ENCODE measurements around the gene RNF208. TPM values are rescaled to one million over a fixed set of nuclear protein-coding genes. Genes with fewer than 3 reads are reported as not detected.
"Not testable (repeated sequence)": the region's sequence is repeated elsewhere in the genome, so short reads cannot be mapped to it uniquely, and the experiment has no call there.

The RNF208 gene
- total and polyA plus RNA-seq, 2 donors (not counting 1 experiment from before 2014, with no cell fraction given): 1.1 to 1.4 TPM

DNA sequence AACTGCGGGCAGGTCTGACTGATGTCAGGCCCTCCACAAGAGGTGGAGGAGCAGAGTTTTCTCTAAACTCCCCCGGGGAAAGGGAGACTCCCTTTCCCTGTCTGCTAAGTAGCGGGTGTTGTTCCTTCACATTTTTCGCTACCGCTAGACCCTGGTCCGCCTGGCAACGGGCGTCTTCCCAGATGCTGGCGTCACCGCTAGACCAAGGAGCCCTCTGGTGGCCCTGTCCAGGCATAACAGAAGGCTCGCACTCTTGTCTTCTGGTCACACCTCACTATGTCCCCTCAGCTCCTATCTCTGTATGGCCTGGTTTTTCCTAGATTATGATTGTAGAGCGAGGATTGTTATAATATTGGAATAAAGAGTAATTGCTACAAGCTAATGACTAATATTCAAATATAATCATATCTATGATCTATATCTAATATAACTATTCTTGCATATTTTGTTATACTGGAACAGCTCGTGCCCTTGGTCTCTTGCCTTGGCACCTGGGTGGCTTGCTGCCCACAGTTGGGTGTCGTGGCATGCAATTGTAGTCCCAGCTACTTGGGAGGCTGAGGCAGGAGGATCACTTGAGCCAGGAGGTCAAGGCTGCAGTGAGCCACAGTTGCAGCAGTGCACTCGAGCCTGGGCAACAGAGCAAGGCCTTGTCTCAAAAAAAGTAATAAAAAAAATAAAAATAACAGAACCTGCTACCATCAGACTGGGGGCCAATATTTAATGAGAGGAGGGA is 40.3 kb upstream of the RNF208 start:
- H3K4me2 ChIP-seq (replicated peaks; ENCODE audit: low read depth, low read length, poor library complexity, severe bottlenecking); H3K9me3 Mint-ChIP-seq (ENCODE audit: insufficient read depth); H3K9ac ChIP-seq (ENCODE audit: low read length); ATAC-seq (ENCODE audit: low read depth); H3K27me3 ChIP-seq (replicated peaks in 1 of 4; ENCODE audit: control extremely low read depth in 1 of 4, control insufficient read depth in 3 of 4, insufficient read depth in 4 of 4, low read length in 3 of 4); H3K27ac ChIP-seq (ENCODE audit: low read length in 2 of 2); H3K4me1 Mint-ChIP-seq; H3K4me1 ChIP-seq (ENCODE audit: control insufficient read depth in 2 of 2, insufficient read depth in 2 of 2, low read length in 2 of 2); H3K27me3 Mint-ChIP-seq; H3K9me3 ChIP-seq (ENCODE audit: control extremely low read depth in 1 of 3, control insufficient read depth in 2 of 3, insufficient read depth in 1 of 3, low read length in 2 of 3); DNase-seq; H3K4me3 ChIP-seq (ENCODE audit: control extremely low read depth in 1 of 5, extremely low read depth in 1 of 5, insufficient read depth in 1 of 5, low read depth in 2 of 5, low read length in 4 of 5); intact Hi-C loops (cut with micrococcal nuclease); H3K27ac Mint-ChIP-seq; H3K4me3 Mint-ChIP-seq; H2AFZ ChIP-seq (ENCODE audit: insufficient read depth, low read depth, low read length, poor library complexity, severe bottlenecking): not testable (repeated sequence)
- TF ChIP-seq, protein P1, sequence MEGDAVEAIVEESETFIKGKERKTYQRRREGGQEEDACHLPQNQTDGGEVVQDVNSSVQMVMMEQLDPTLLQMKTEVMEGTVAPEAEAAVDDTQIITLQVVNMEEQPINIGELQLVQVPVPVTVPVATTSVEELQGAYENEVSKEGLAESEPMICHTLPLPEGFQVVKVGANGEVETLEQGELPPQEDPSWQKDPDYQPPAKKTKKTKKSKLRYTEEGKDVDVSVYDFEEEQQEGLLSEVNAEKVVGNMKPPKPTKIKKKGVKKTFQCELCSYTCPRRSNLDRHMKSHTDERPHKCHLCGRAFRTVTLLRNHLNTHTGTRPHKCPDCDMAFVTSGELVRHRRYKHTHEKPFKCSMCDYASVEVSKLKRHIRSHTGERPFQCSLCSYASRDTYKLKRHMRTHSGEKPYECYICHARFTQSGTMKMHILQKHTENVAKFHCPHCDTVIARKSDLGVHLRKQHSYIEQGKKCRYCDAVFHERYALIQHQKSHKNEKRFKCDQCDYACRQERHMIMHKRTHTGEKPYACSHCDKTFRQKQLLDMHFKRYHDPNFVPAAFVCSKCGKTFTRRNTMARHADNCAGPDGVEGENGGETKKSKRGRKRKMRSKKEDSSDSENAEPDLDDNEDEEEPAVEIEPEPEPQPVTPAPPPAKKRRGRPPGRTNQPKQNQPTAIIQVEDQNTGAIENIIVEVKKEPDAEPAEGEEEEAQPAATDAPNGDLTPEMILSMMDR (IDR thresholded peaks at IDR 0.05): peak; percentile 43
- ChIA-PET CTCF (interaction anchor here (0.8 to 3.2 kb wide), 3 partner anchors 26 to 233 kb away, joined by 3 to 13 read pairs (median 4); no protein-coding TSS in a partner anchor), POLR2A (interaction anchor here (0.6 kb wide), 1 partner anchor 174 kb away, joined by 3 read pairs; no protein-coding TSS in a partner anchor)
- WGBS (ENCODE audit: insufficient coverage): 61% methylated on average over 3 of the region's 15 CpGs
- Histone ChIP-seq H3K79me2 (ENCODE audit: control insufficient read depth, insufficient read depth, low read length) (peaks cover 31% of the 10 kb centered on the region), H4K20me1 (ENCODE audit: control insufficient read depth, insufficient read depth, low read length, poor library complexity, severe bottlenecking) (peaks cover 19% of the 10 kb centered on the region), H3K36me3 (replicated peaks in 1 of 2; ENCODE audit: control extremely low read depth in 1 of 2, control insufficient read depth in 1 of 2, extremely low read depth in 1 of 2, insufficient read depth in 2 of 2, low read length in 1 of 2) (peaks cover 0 to 30% of the 10 kb centered on the region in 2 experiments)

DNA sequence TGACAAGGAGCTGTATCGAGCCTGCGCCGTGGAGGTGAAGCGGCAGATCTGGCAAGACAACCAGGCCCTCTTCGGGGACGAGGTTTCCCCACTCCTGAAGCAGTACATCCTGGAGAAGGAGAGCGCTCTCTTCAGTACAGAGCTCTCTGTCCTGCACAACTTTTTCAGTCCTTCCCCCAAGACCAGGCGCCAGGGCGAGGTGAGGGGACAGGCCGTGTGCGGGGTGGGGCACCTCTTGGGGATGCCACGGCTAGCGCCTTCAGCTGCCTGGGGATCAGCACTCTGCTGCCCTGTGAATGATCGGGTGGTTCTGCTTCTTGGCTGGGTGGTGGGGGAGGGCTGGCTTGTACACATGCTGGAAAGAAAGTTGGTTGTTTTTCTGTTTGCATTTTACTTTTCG is 34.8 kb upstream of the RNF208 start:
- peak overlapping the region; percentile 92 for H3K4me2 ChIP-seq (replicated peaks; ENCODE audit: low read depth, low read length, poor library complexity, severe bottlenecking)
- H3K27ac ChIP-seq (ENCODE audit: low read length in 2 of 2): no peak overlapping the region
- no peak for DNase-seq
- TF ChIP-seq, protein P1 (IDR thresholded peaks at IDR 0.05): no peak
- TF ChIP-seq EZH2 (IDR thresholded peaks at IDR 0.05; ENCODE audit: borderline replicate concordance, insufficient read depth, low read depth, low read length, poor library complexity, severe bottlenecking): no peak
- intact Hi-C loops (cut with micrococcal nuclease): no loop called here
- POLR2A ChIA-PET: interaction anchor here (0.6 to 1.2 kb wide), 3 partner anchors 10 to 124 kb away, joined by 5 to 6 read pairs (median 6); no protein-coding TSS in a partner anchor
- no peak overlapping the region for H3K9ac ChIP-seq (ENCODE audit: low read length)
- peaks cover 0 to 17% of the 10 kb centered on the region in 2 experiments for H3K36me3 ChIP-seq (replicated peaks in 1 of 2; ENCODE audit: control extremely low read depth in 1 of 2, control insufficient read depth in 1 of 2, extremely low read depth in 1 of 2, insufficient read depth in 2 of 2, low read length in 1 of 2)
- no peaks in the 10 kb centered on the region for H3K27me3 ChIP-seq (replicated peaks in 1 of 4; ENCODE audit: control extremely low read depth in 1 of 4, control insufficient read depth in 3 of 4, insufficient read depth in 4 of 4, low read length in 3 of 4)
- no peak overlapping the region for H2AFZ ChIP-seq (ENCODE audit: insufficient read depth, low read depth, low read length, poor library complexity, severe bottlenecking)
- H3K27ac Mint-ChIP-seq: peak overlapping the region; percentile 26
- no peak for ATAC-seq (ENCODE audit: low read depth)
- peaks cover 17 to 27% of the 10 kb centered on the region in 2 donors for H3K4me1 ChIP-seq (ENCODE audit: control insufficient read depth in 2 of 2, insufficient read depth in 2 of 2, low read length in 2 of 2)
- H3K9me3 Mint-ChIP-seq (ENCODE audit: insufficient read depth): no peaks in the 10 kb centered on the region
- 94% methylated on average over 11 of the region's 15 CpGs for WGBS (ENCODE audit: insufficient coverage)
- H3K79me2 ChIP-seq (ENCODE audit: control insufficient read depth, insufficient read depth, low read length): peaks cover 35% of the 10 kb centered on the region
- H4K20me1 ChIP-seq (ENCODE audit: control insufficient read depth, insufficient read depth, low read length, poor library complexity, severe bottlenecking): peaks cover 18% of the 10 kb centered on the region
- no peaks in the 10 kb centered on the region for H3K27me3 Mint-ChIP-seq
- peak overlapping the region; percentile 86 for H3K4me3 Mint-ChIP-seq
- H3K4me1 Mint-ChIP-seq: peaks cover 25% of the 10 kb centered on the region
- H3K9me3 ChIP-seq (ENCODE audit: control extremely low read depth in 1 of 3, control insufficient read depth in 2 of 3, insufficient read depth in 1 of 3, low read length in 2 of 3): no peaks in the 10 kb centered on the region
- CTCF ChIA-PET: interaction anchor here (1.1 to 3.0 kb wide), 3 partner anchors 17 to 30 kb away, joined by 3 to 18 read pairs (median 8); partner anchors contain the start of genes RNF224 and TUBB4B
- no peak overlapping the region for H3K4me3 ChIP-seq (ENCODE audit: control extremely low read depth in 1 of 5, extremely low read depth in 1 of 5, insufficient read depth in 1 of 5, low read depth in 2 of 5, low read length in 4 of 5)

Measured in B cell (primary cell).